GM18909 (cell line): ENCODE results near the gene ZNF285.
"Not testable (repeated sequence)": the region's sequence is repeated elsewhere in the genome, so short reads cannot be mapped to it uniquely, and the experiment has no call there.

ENCODE experiments used
- ATAC-seq: cut with Tn5 transposase; IDR thresholded peaks from one replicate; pipeline ENCODE4 v1.9.1; 2021; ENCODE audit warnings: mild to moderate bottlenecking; ENCODE audit not compliant: unreplicated experiment, poor library complexity

Gene ZNF285

DNA sequence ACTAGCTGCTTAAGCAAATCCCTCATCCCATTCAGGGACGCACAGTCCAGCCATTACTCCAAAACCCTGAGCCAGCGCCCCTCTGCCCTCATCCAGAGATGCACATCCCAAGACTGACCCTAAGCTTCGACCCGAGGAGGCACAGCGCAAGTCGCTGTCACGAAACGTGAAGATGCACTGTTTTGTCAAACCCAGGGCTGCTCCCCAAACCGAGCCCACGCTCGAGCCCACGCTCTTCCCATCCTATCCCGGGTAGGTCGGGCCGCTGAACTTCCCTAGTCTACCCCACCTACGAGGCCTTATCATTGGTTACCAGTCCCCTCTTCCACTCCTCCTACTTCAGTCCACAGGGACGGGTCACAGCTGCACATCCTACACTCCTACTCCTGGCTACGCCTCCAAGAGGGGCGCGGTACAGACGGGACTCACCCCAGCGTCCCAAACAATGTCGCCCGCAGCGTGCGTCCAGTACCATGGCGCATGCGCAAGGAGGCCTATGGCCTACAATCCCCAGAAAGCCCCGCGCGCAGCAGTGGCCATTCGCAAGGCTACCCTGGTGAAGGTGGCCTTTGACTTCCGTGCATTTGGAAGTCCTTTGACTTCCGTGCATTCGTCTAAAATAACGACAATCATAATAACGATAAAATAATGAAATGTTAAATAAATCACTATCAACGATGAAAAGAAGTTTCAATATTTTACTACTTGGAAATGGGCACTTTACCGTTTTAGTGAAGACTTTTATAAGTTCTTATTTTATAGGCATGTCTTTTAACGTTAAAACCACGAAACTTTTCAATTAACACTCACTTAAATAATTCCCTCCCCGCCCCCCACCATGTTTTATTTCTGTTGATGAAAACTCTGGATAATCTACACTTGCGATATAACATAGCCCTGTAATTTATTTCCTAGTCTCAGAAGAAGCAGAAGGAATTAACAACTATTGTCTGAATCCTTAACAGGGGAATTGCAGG lies at the start of gene ZNF285:
Gene ZNF285 (minus strand): TSS at position 470 of the 977 bp plus-strand sequence. CDS start 4,395 bp downstream, outside the sequence.
- ATAC-seq, result peak; percentile 66

GRCh38 chr19:44447916-44448674 lies 46.7 kb upstream of the ZNF285 start, which contains the start of gene ZNF229:
Gene ZNF229, minus strand, starts transcription at chr19:44448472. Its CDS starts 5,625 bp downstream, at chr19:44442847.
- peak; percentile 42 for ATAC-seq

DNA sequence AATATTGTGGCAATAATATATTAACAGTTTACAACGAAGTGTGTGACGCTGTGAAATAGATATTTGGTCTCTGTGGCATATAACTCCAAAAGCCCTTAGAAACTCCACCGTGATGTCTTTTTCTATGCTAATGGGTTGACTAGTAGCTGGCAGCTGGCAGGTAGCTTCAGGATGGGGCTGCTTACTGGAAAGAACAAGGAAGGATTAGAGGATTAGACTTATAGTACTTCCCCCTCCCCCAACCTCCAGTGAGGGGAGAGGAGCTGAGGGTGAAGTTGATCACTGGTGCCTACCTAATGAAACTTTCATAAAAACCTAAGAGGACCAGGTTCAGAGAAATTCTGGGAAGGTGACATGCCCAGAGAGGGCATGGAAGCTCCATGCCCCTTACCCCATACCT lies 37.0 kb upstream of the ZNF285 start:
- no peak for ATAC-seq

- ATAC-seq, result no peak
Observed at GRCh38 chr19:44435441-44435840, 34.0 kb upstream of the ZNF285 start.

GRCh38 chr19:44430956-44431355 lies 29.5 kb upstream of the ZNF285 start:
- no peak for ATAC-seq

DNA sequence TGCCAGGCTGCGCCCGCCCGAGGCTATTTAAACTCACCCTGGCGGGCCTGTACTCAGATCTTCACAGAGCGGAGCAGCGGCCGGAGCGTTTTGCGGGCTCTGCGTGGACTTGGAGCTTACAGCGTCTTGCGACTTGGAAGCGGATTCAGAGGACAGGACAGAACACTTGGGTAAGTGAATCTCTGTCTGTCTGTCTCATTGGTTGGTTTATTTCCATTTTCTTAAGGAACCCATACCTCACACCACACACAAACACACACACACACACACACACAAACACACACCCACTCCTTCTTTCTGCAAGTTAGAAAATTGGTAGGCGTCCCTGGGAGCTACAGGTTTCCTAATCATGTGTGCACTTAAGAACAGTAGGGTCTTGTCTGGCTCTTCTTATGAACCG lies 14.1 kb upstream of the ZNF285 start:
- ATAC-seq, result not testable (repeated sequence)

DNA sequence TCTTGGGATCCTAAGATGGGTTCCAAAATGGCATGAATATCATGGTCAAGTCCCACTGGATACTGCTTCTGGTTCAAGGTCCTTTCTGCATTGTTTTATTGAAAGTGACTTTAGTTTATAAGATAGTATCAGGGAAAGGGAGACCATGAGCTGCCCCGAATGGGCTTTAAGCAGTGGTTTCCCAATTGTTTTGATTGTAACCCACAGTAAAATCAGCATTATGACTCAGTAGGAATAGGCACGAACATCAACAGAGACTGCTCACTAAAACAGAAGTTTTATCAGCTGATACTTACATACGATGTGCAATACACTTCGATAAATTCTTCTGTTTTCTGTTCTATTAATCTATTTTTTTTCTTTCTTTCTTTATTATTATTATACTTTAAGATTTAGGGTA lies 12.1 kb downstream of the ZNF285 start:
- ATAC-seq, result not testable (repeated sequence)

DNA sequence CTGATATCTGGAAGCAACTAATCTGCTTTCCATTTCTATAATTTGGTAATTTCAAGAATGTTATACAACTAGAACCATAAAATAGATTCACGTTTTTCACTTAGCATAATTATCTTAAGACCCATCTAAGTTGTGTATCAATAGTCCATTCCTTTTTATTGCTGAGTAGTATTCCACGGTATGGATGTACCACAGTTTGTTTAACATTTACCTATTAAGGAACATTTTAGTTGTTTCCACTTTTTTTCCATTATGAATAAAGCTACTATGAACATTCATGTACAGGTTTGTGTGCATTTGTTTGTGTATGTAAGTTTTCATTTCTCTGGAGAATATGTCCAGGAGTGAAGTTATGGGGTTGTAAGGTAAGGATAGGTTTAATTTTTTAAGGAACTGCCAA lies 26.6 kb downstream of the ZNF285 start:
- no peak for ATAC-seq

DNA sequence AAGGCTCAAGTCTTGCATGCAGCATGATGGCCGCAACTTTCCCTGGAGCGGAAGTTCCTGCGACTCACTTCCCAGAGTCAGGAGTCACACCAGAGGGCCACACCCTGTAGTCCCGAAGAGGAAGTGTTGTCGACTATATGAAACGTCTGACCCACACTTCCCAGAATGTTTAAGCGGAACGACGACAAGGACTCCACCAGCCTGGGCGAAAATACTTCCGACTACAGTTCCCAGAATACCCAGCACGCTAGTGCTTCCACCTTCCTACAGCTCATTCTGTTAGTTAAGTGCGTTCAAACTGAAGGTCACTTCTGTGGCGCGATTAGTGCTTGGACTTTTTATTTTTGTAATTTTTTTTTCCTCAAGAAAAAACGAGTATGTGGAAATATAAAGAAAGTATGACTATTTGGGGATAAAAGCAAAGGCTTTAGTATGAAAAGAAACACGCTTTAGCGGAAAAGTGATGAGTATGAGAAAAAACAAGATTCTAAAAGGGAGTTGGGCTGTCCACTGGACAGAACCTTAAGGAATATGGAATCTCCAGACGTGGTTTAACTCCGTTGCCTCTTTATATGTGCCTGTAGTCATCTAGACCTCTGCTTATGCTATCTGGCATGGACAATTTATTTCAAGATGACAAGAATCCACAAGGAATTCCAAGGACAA lies 29.5 kb downstream of the ZNF285 start:
- ATAC-seq, result no peak

DNA sequence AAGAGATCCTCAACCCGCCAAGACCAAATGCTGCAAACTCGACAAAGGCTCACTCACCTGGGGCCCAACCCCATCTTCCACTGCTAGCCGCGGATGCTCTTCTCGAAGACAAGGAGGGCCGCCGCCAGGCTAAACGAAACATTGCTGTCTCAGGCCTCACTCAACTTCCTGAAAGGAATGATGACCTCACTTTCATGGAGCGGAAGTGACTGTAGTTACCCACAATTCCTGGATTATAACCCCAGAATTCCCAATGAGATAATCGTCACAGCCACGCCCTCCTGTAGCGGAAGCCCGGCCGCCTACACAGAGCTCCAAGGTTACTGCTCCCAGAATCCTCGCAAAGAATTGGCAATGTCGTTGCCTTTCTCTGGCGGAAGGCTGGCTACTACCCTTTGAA lies 34.4 kb downstream of the ZNF285 start:
- ATAC-seq, result no peak

GRCh38 chr19:44356383-44357111 lies 44.9 kb downstream of the ZNF285 start, which contains the start of gene ZNF112:
Gene ZNF112, minus strand, starts transcription at chr19:44356680. Its CDS starts 16,141 bp downstream, at chr19:44340539.
- no peak for ATAC-seq

DNA sequence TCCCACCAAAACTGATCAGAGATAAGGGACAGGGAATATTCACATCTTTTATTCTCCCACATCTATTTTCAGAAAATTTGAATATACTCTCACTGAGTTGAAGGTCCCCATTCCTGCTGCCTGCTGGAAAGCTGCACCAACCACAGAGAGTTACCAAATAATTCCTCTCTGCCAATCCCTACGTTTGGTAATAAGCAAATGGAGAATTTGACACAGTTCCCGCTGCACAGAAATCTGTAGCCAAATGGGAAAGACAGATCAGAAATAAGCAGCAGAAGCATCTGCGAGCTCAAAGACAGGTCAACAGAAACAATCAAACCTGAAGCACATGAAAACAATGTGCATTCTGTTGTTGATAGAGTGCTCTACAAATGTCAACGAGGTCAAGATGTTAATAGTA lies 54.9 kb downstream of the ZNF285 start:
- ATAC-seq, result no peak

GRCh38 chr19:44345959-44346358 lies 55.4 kb downstream of the ZNF285 start:
- ATAC-seq, result no peak

DNA sequence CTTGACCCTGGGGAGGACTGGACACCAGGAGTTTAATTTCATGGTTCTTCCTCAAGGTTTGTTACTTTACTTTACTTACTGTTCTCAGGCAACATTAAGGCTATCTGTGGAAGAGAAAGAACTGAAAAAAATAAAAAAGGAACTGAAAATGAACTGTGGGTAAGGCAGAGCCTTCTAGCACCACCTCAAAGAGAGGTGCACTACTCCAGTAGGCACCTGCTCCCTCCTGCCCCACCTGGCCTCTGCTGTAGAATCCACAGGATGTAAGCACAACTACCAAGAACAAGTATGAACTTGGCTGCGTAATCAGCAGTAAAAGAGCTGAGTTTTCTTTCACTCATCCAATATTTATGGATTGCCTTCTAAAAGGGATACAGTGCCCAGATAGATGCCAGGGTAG lies 57.2 kb downstream of the ZNF285 start:
- ATAC-seq, result no peak

DNA sequence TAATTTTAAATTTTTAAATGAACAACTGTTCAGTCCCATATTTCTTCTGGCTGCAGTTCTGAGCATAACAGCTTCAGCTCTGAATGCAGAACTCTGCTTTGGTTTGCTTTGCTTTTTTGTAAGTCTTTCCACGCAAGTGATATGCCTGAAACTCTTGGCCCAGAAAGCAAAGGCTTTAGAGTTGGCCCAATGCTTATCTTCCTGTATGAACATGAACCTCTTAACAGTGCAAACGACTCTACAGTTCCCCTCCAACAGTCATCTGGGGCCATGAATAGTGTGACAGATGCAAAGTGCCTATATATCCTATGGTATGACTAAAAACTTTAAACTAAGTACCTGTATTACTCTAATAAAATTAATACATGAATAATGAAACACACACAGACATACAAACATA lies 59.6 kb downstream of the ZNF285 start:
- ATAC-seq, result no peak

DNA sequence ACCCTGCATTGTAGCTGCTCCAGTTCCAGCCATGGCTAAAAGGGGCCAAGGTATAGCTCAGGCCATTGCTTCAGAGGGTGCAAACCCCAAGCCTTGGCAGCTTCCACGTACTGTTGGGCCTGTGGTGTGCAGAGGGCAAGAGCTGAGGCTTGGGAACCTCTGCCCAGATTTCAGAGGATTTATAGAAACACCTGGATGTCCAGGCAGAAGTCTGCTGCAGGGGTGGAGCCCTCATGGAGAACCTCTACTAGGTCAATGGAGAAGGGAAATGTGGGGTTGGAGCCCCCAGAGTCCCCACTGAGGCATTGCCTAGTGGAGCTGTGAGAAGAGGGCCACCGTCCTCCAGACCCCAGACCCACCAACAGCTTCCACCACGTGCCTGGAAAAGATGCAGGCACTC lies 66.8 kb downstream of the ZNF285 start:
- not testable (repeated sequence) for ATAC-seq
